Stimulated activated CD8-positive, alpha-beta memory T cell treated with anti-CD3 and anti-CD28 coated beads, Interleukin-7, amount 100 ng/mL, for 4 hours (primary cell): Measurements from ENCODE around the gene C4B.
A peak's percentile ranks its signal among the peaks of the same experiment; 100 is the strongest.
"Not testable (repeated sequence)": the region's sequence is repeated elsewhere in the genome, so short reads cannot be mapped to it uniquely, and the experiment has no call there.

Experiments used
- DNase-seq, 2 donors: peaks; one replicate each; pipeline ENCODE4 v3.0.0-alpha.2; 2020; ENCODE audit warnings: low read depth in 2 of 2

The C4B gene

DNA sequence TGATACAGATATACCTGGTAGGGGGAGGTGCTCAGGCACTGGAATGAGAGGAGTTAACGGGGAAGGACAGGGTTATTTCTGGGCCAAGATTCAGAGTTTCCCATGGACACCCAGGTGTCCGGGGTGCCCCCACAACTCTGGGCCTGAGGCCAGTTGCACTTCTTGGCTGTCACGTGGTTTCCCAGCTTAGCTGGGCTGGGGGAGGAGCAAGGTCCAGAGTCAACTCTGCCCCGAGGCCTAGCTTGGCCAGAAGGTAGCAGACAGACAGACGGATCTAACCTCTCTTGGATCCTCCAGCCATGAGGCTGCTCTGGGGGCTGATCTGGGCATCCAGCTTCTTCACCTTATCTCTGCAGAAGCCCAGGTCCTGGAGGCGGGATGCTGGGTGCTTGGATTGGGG lies at the start of gene C4B:
Gene C4B, plus strand, starts transcription at position 249 of the 400 bp plus-strand sequence. Its CDS starts 51 bp downstream, at position 300.
- DNase-seq, result not testable (repeated sequence)

DNA sequence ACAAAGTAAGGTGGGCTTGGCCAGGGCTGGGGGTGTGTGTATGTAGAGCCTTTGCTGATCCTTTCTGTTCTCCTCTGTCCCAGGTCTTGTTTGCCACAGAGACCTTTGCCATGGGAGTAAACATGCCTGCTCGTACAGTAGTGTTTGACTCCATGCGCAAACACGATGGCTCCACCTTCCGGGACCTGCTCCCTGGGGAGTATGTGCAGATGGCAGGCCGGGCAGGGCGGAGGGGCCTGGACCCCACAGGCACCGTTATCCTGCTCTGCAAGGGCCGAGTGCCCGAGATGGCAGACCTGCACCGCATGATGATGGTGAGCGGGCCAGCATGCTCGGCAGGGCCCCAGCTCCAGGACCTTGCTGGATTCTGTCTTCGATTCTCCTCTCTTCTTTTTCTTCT lies 48.9 kb upstream of the C4B start:
- DNase-seq, result no peak

DNA sequence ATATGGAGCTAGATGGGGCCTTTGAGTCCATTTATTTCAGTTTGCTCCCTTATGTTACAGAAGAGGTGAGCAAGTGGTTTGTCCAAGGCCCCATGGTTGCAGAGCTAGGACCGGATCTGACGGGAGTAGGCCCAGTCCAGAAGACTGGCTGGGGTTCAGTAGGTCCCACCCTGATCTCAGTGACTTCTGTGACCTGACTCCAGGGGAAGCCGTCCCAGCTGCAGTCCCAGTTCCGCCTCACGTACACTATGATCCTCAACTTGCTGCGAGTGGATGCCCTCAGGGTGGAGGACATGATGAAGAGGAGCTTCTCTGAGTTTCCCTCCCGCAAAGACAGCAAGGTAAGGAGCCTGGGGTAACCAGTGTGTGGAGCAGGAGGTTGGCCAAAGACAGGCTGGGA lies 48.1 kb upstream of the C4B start:
- no peak for DNase-seq

DNA sequence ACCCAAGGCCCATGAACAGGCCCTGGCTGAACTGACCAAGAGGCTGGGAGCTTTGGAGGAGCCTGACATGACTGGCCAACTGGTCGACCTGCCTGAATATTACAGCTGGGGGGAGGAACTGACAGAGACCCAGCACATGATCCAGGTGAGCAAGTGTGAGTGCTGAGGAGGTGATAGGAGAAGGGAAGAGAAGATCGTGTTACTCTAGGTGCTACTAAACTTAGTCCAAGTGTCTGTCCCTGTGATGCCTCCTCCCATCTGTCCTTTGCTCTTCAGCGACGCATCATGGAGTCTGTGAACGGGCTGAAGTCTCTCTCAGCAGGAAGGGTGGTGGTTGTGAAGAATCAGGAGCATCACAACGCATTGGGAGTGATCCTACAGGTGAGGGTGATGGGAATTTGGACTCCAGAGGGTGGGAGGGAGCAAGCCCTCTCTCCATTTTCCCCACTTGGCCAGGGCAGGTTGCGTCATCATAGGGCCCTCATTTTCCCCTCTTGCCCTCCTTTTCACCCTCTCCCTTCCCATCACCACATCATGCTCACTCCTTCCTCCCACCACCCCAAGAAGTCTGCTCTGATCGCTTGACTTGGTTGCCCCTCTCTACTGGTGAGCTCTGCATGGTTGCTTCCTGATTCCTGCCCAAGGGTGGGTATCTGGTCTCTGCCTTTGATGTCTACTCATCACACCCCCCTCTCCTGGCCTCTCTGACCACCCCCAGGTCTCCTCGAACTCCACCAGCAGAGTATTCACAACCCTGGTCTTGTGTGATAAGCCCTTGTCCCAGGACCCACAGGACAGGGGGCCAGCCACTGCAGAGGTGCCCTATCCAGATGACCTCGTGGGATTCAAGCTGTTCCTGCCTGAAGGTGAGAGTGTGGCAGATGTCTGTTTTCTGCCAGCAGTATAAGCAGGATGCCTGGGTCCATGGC lies 47.3 kb upstream of the C4B start:
- DNase-seq, result no peak

- no peak for DNase-seq
Measured at GRCh38 chr6:31967926-31968320, 46.7 kb upstream of the C4B start.

DNA sequence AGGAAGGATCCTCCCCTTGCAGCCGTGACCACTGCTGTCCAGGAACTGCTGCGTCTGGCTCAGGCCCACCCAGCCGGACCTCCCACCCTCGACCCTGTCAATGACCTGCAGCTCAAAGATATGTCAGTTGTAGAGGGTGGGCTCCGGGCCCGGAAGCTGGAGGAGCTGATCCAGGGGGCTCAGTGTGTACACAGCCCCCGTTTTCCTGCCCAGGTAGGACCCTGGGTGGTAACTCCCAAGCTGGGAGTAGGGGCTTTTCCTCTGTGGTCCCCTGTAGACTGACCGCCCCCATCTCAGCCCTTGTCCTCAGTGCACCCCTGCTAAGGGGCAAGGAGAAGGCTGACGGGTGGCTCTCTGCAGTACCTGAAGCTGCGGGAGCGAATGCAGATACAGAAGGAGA lies 46.3 kb upstream of the C4B start:
- DNase-seq, result no peak

DNA sequence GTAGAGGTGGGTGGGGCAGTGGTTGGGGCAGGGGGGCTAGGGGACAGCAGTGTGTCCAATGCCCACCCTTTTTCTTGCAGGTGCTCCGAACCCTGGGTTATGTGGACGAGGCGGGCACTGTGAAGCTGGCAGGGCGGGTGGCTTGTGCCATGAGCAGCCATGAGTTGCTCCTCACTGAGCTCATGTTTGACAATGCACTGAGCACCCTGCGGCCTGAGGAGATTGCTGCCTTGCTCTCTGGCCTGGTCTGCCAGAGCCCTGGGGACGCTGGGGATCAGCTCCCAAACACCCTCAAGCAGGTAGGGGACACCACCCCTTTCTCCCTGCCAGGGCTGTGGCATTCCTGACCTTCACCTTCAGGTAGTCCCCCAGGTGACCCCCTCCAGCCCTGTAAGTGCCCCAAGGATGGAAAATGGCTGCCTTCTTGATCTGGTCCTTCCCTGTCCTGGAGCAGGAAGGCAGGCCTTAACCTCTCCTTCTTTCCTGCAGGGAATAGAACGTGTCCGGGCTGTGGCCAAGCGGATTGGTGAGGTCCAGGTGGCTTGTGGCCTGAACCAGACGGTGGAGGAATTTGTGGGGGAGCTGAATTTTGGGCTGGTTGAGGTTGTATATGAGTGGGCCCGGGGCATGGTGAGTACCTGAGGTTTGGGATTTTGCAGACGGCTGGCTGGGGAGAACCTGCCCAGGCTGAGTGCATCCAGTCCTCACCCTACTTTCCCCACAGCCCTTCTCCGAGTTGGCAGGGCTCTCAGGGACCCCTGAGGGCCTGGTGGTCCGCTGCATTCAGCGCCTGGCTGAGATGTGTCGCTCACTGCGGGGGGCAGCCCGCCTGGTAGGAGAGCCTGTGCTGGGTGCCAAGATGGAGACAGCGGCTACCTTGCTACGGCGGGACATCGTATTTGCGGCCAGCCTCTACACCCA lies 45.5 kb upstream of the C4B start:
- DNase-seq, result no peak

GRCh38 chr6:31969712-31970603 lies 44.6 kb upstream of the C4B start:
- DNase-seq, result no peak

DNA sequence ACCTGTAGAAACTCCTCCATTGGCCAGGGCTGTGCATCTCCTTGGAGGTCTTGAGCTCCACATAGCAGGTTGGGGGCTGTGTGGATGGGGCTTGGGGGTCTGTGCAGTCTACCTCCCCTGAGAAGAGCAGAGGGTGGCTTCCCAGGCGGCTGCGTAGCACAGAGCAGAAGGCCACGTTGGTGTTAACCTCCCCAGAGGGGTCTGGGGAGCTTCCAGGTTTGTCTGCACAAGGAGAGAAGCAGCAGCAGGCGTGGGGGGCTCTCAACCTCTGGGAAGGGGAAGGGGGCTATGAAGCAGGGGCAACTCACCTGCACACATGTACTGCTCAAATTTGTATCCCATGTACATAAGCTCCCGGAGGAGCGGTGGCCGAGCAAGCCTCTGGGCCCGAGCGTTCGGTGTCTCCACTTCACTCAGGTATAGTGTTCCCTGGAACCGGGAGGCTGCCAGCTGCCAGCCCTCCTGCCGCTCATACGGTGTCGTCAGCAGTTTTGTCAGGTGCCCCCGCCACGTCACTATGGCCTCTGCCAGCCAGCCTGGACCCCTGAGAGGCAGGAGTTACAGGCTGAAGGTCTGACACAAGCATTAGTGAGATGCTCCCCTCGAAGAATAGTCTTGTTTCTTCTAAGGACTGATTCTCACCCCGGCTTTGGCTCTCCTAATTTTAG lies 43.9 kb upstream of the C4B start:
- no peak for DNase-seq

DNA sequence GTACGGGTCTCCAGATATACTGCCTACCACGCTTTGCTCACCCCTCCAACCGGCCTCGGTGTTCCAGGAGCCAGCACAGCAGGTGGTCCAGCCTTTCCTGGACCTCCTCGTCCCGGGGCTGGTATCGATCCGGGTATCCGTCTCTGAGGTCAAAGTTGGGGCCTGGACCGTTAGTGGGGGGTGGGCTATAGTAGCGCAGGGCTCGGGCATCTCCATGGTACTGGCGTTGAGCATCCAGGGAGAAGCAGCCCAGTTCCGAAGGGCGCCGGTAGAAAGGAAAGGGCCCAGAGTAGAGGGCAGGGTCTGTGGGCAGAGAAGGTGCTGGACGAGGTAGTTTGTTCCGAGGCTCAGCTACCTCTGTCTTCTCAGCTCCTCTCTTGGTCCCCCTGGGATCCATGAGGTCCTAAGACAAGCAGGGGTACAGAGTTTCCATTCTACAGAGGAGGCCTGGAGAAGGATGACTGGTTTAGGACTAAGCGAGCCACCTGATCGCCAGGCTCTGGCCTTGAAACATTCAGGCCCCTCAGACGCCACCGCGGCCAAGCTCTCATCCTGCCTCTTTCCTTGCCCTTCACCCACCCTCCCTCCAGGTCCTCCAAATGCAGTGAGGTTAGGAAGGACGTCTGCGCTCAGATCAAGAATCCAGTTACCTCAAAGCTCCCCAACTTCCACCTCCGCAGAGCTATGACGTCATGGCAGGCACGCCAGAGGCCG lies 43.2 kb upstream of the C4B start:
- no peak for DNase-seq

DNA sequence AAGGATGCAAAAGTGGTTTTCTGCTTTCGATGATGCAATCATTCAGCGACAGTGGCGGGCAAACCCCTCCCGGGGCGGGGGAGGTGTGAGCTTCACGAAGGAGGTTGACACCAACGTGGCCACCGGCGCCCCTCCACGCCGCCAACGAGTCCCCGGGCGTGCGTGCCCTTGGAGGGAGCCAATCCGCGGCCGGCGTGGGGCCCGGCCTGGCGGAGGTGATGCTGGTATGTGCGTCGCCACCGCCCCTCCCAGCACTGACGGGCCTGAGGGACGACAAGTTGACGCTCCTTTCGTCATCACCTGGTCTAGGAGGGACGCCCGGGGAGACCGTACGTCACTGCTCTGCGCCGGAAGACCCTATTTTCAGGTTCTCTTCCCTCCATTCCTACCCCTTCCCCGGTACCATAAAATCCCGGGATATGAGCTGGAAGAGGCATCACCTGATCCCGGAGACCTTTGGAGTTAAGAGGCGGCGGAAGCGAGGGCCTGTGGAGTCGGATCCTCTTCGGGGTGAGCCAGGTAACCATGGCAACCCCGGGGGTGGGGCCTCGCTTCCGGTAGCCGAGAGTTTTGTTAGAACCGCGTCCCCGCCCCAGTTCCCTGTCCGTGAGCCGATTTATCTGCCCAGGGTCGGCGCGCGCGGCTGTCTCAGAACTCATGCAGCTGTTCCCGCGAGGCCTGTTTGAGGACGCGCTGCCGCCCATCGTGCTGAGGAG lies 42.4 kb upstream of the C4B start, which contains the start of gene DXO:
Gene DXO, minus strand, starts transcription at position 146 of the 716 bp plus-strand sequence. CDS start 463 bp downstream, outside the sequence.
- DNase-seq, result peak; percentile 97 to 98

- no peak for DNase-seq
Measured at GRCh38 chr6:31972709-31973350, 41.8 kb upstream of the C4B start.

DNA sequence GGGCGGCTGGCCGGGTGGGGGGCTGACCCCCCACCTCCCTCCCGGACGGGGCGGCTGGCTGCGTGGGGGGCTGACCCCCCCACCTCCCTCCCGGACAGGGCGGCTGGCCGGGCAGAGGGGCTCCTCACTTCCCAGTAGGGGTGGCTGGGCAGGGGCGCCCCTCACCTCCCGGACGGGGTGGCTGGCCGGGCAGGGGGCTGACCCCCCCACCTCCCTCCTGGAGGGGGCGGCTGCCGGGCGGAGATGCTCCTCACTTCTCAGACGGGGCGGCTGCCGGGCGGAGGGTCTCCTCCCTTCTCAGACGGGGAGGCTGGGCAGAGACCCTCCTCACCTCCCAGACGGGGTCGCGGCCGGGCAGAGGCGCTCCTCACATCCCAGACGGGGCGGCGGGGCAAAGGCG lies 38.5 kb upstream of the C4B start:
- not testable (repeated sequence) for DNase-seq

DNA sequence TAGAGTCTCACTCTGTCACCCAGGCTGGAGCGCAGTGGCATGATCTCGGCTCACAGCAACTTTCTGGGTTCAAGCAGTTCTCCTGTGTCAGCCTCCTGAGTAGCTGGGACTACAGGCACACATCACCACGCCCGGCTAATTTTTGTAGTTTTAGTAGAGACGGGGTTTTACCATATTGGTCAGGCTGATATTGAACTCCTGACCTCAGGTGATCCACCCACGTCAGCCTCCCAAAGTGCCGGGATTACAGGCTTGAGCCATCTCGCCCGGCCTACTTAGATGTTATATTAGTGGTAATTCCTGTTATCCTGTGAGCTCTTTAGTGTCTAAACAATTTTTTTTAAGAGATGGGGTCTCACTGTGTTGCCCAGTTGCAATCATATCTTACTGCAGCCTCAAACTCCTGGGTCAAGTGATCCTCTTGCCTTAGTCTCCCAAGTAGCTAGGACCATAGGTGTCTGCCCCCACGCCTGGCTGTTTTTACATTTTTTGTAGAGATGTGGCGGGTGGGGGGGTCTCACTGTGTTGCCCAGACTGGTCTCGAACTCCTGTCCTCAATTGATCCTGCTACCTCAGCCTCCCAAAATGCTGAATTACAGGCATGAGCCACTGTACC lies 36.7 kb upstream of the C4B start:
- no peak for DNase-seq

DNA sequence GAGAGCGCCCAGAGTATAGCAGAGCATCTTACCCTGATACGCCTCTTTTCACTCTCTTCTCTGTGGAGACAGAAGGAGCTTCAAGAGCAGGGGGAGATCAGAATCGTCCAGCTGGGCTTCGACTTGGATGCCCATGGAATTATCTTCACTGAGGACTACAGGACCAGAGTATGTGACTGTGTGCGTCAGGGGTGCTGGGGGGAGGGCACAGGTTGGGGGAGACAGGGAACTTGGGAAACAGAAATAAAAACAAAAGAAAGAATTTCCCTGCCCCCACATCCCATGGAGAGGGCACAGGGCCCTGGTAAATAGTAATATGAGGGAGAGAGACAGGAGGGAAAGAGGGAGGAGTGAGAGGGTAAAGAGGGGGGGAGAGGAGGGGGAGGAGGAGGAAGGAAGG lies 35.8 kb upstream of the C4B start:
- DNase-seq, result no peak

GRCh38 chr6:31979238-31979898 lies 35.2 kb upstream of the C4B start:
- DNase-seq, result no peak

GRCh38 chr6:31980195-31980876 lies 34.3 kb upstream of the C4B start:
- DNase-seq, result not testable (repeated sequence)
